ENCODE results near the gene BCL2L1.
"Not testable (repeated sequence)": the region's sequence is repeated elsewhere in the genome, so short reads cannot be mapped to it uniquely, and the experiment has no call there.

The BCL2L1 gene

GRCh38 chr20:31677553-31678260 lies 45.0 kb downstream of the BCL2L1 start:
- no peak for DNase-seq (ENCODE audit: low read depth in 2 of 2, low spot score in 1 of 2)

GRCh38 chr20:31676609-31676989 lies 46.1 kb downstream of the BCL2L1 start:
- no peak for DNase-seq (ENCODE audit: low read depth in 2 of 2, low spot score in 1 of 2)

GRCh38 chr20:31675828-31676608 lies 46.6 kb downstream of the BCL2L1 start:
- peak in 1 of 2 donors; percentile 41 for DNase-seq (ENCODE audit: low read depth in 2 of 2, low spot score in 1 of 2)

- DNase-seq (ENCODE audit: low read depth in 2 of 2, low spot score in 1 of 2) = peak; percentile 39 to 43
These were observed 47.5 kb downstream of the BCL2L1 start for GRCh38 chr20:31674895-31675827.

GRCh38 chr20:31673943-31674463 lies 48.7 kb downstream of the BCL2L1 start:
- DNase-seq (ENCODE audit: low read depth in 2 of 2, low spot score in 1 of 2) = no peak

GRCh38 chr20:31673435-31673834 lies 49.2 kb downstream of the BCL2L1 start:
- DNase-seq (ENCODE audit: low read depth in 2 of 2, low spot score in 1 of 2) = no peak

GRCh38 chr20:31671324-31671723 lies 51.3 kb downstream of the BCL2L1 start:
- no peak for DNase-seq (ENCODE audit: low read depth in 2 of 2, low spot score in 1 of 2)

- DNase-seq (ENCODE audit: low read depth in 2 of 2, low spot score in 1 of 2) = no peak
These were observed 52.1 kb downstream of the BCL2L1 start for GRCh38 chr20:31670371-31671228.

- no peak for DNase-seq (ENCODE audit: low read depth in 2 of 2, low spot score in 1 of 2)
These were observed 52.8 kb downstream of the BCL2L1 start for GRCh38 chr20:31669876-31670275.

- not testable (repeated sequence) for DNase-seq (ENCODE audit: low read depth in 2 of 2, low spot score in 1 of 2)
These were observed 53.7 kb downstream of the BCL2L1 start for GRCh38 chr20:31668944-31669343.

- no peak for DNase-seq (ENCODE audit: low read depth in 2 of 2, low spot score in 1 of 2)
These were observed 55.1 kb downstream of the BCL2L1 start for GRCh38 chr20:31667315-31668285.

- no peak for DNase-seq (ENCODE audit: low read depth in 2 of 2, low spot score in 1 of 2)
These were observed 56.2 kb downstream of the BCL2L1 start for GRCh38 chr20:31666258-31667042.

GRCh38 chr20:31665753-31666152 lies 56.9 kb downstream of the BCL2L1 start:
- DNase-seq (ENCODE audit: low read depth in 2 of 2, low spot score in 1 of 2) = no peak

- no peak for DNase-seq (ENCODE audit: low read depth in 2 of 2, low spot score in 1 of 2)
These were observed 57.8 kb downstream of the BCL2L1 start for GRCh38 chr20:31664696-31665354.

GRCh38 chr20:31663838-31664695 lies 58.6 kb downstream of the BCL2L1 start:
- no peak for DNase-seq (ENCODE audit: low read depth in 2 of 2, low spot score in 1 of 2)

- DNase-seq (ENCODE audit: low read depth in 2 of 2, low spot score in 1 of 2) = no peak
These were observed 59.2 kb downstream of the BCL2L1 start for GRCh38 chr20:31663524-31663837.

- no peak for DNase-seq (ENCODE audit: low read depth in 2 of 2, low spot score in 1 of 2)
These were observed 60.3 kb downstream of the BCL2L1 start for GRCh38 chr20:31662372-31662854.
